Activated CD8-positive, alpha-beta T cell treated with anti-CD3 and anti-CD28 coated beads for 36 hours (primary cell): ENCODE measurements around the gene AEN. TPM values are rescaled to one million over a fixed set of nuclear protein-coding genes. Genes with fewer than 3 reads are reported as not detected.

ENCODE experiments used
- ATAC-seq: fragments of 200-7000 bp; cut with Tn5 transposase; one replicate; pipeline ENCODE4 v1.10.0; 2021; ENCODE audit warnings: mild to moderate bottlenecking, moderate library complexity
- CTCF ChIA-PET: fragments of 350-600 bp; sonication (Branson Sonifier 250); formaldehyde crosslinking; loops from one replicate; lab custom pipeline; 2021; ENCODE audit warnings: antibody characterized with exemption; lab: Charles Lee
- POLR2A ChIA-PET: fragments of 350-600 bp; sonication (Branson Sonifier 250); formaldehyde crosslinking; loops from one replicate; lab custom pipeline; 2021; ENCODE audit warnings: antibody characterized with exemption; lab: Charles Lee
- DNase-seq: peaks from one replicate; pipeline ENCODE4 v3.0.0-alpha.2; 2020
- H3K27ac Mint-ChIP-seq: one replicate; pipeline ENCODE4 v1.8.0; 2021; ENCODE audit warnings: mild to moderate bottlenecking, mixed read lengths
- H3K27me3 Mint-ChIP-seq: one replicate; pipeline ENCODE4 v1.8.0; 2021; ENCODE audit warnings: mixed read lengths
- H3K36me3 Mint-ChIP-seq: one replicate; pipeline ENCODE4 v1.8.0; 2021; ENCODE audit warnings: low read depth, mixed read lengths
- H3K4me1 Mint-ChIP-seq: one replicate; pipeline ENCODE4 v1.8.0; 2021; ENCODE audit warnings: low read depth, mixed read lengths
- H3K4me3 Mint-ChIP-seq: one replicate; pipeline ENCODE4 v1.8.0; 2021; ENCODE audit warnings: mild to moderate bottlenecking, moderate library complexity, mixed read lengths
- H3K9me3 Mint-ChIP-seq: one replicate; pipeline ENCODE4 v1.8.0; 2021; ENCODE audit warnings: mixed read lengths
- intact Hi-C: fragments of 100-400 bp; cut with micrococcal nuclease; formaldehyde crosslinking; loops from one replicate; pipeline ENCODE4 v1.10.0; 2022
- total RNA-seq, 2 experiments: library from RNA; stranded (reverse); gene quantifications; one replicate each; pipeline ENCODE4 v1.2.3, GENCODE V29; 2021
- TF ChIP-seq, protein P1 (sequence below): fragments of 200-600 bp; IDR thresholded peaks from one replicate; pipeline ENCODE4 v1.8.0; 2022; ENCODE audit warnings: antibody characterized with exemption, mild to moderate bottlenecking

The AEN gene
- total RNA-seq, 2 experiments from 2014 or later, result 55.2 to 58.4 TPM

DNA sequence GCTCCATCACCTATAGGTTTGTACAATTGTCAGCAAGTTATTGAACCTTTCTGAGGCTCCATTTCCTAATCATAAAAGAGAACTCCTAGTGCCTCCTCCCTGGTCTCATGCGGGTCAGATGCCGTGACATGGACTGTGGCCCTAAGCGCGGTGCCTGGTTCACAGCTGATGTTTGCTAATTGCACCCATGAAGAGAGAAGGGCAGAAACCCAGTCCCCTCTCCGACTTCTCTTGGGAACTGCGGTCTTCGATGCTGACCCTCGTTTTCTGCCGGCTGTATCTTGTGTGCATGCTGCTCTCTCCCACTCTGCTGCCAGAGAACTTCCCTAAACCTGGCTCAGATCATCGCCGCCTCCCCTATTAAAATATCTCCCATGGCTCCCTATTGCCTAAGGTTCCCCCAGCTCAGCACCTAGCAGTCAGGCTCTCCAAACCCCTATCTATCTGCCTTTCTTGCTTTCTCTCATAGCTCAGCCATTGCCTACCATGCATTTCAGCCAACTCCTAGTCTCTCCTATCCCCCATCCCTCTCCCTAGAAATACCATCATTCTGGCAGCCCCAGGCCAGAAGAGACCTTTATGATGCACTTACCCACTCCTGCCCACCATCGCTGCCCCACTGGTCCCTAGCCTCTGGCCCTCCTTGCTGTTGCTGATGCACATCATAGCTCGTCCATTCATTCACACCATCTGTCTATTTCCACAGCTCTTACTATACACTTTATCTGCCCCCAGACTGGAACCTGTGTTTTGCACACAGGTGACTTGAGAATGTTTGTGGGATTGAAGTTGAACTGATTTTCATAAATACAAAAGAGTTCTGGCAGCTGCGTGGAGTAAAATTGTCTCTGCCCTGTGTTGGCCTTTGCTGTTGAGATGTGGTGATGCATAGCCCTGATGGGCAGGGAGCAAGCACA lies 24.3 kb downstream of the AEN start:
- DNase-seq (peak; percentile 2), ATAC-seq (no peak)
- H3K4me1 Mint-ChIP-seq, result peaks cover 72% of the 10 kb centered on the region
- H3K27ac Mint-ChIP-seq, result peak overlapping the region; percentile 22
- no peaks in the 10 kb centered on the region for H3K9me3 Mint-ChIP-seq
- POLR2A ChIA-PET, result interaction anchor here (0.5 to 1.1 kb wide), 6 partner anchors 13 to 29 kb away, joined by 3 to 4 read pairs (median 3); no protein-coding TSS in a partner anchor
- H3K4me3 Mint-ChIP-seq, result no peak overlapping the region
- peaks cover 35% of the 10 kb centered on the region for H3K36me3 Mint-ChIP-seq
- CTCF ChIA-PET, result interaction anchor here (5.6 kb wide), 1 partner anchor 21 kb away, joined by 24 read pairs; no protein-coding TSS in a partner anchor
- intact Hi-C loops, result no loop called here
- TF ChIP-seq, protein P1, sequence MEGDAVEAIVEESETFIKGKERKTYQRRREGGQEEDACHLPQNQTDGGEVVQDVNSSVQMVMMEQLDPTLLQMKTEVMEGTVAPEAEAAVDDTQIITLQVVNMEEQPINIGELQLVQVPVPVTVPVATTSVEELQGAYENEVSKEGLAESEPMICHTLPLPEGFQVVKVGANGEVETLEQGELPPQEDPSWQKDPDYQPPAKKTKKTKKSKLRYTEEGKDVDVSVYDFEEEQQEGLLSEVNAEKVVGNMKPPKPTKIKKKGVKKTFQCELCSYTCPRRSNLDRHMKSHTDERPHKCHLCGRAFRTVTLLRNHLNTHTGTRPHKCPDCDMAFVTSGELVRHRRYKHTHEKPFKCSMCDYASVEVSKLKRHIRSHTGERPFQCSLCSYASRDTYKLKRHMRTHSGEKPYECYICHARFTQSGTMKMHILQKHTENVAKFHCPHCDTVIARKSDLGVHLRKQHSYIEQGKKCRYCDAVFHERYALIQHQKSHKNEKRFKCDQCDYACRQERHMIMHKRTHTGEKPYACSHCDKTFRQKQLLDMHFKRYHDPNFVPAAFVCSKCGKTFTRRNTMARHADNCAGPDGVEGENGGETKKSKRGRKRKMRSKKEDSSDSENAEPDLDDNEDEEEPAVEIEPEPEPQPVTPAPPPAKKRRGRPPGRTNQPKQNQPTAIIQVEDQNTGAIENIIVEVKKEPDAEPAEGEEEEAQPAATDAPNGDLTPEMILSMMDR, result no peak
- H3K27me3 Mint-ChIP-seq, result no peaks in the 10 kb centered on the region

DNA sequence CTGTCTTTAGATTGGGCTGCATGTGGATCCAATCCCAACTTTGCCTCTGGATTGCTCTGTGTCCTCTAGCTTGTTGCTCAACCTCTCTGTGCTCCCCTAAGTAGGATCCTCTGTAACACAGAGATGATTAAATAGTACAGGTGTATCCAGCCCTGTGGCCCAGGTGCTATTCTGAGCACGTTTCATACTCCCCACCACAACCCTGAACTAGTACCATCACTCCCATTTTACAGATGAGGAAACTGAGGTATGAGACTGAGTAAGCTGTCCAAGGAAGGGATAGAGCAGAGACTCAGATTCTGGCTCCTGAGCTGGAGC lies 24.9 kb downstream of the AEN start:
- intact Hi-C loops, result no loop called here
- H3K9me3 Mint-ChIP-seq, result no peaks in the 10 kb centered on the region
- no peaks in the 10 kb centered on the region for H3K27me3 Mint-ChIP-seq
- no peak overlapping the region for H3K4me3 Mint-ChIP-seq
- CTCF ChIA-PET, result interaction anchor here (5.6 kb wide), 1 partner anchor 22 kb away, joined by 24 read pairs; no protein-coding TSS in a partner anchor
- DNase-seq, result no peak
- H3K27ac Mint-ChIP-seq, result no peak overlapping the region
- H3K4me1 Mint-ChIP-seq, result peaks cover 73% of the 10 kb centered on the region
- TF ChIP-seq, protein P1, result no peak
- no peak for ATAC-seq
- peaks cover 34% of the 10 kb centered on the region for H3K36me3 Mint-ChIP-seq
- POLR2A ChIA-PET, result interaction anchor here (0.7 to 1.3 kb wide), 3 partner anchors 10 to 22 kb away, joined by 3 to 4 read pairs (median 3); no protein-coding TSS in a partner anchor

DNA sequence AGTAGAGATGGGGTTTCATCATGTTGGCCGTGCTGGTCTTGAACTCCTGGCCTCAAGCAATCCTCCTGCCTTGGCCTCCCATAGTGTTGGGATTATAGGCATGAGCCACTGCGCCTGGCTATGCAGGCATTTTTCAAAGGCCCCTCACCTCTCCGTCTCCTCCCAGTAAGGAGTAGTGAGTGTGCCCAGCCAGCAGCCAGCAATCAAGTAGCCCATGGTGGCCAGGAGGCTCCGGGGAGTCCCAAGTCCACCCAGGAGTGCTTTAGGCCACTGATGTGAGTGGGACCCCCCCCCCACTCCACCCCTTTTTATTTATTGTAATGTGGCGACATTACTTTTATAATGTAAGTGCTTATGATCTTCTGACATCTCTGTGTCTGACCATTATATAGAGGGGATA lies 25.8 kb downstream of the AEN start:
- H3K4me1 Mint-ChIP-seq, result peaks cover 79% of the 10 kb centered on the region
- ChIA-PET POLR2A (interaction anchor here (1.0 to 4.0 kb wide), 4 partner anchors 9 to 23 kb away, joined by 3 to 23 read pairs (median 3); partner anchors contain the start of gene ISG20), CTCF (interaction anchor here (1.2 to 5.6 kb wide), 3 partner anchors 9 to 23 kb away, joined by 3 to 24 read pairs (median 12); partner anchors contain the start of gene ISG20)
- no peaks in the 10 kb centered on the region for H3K27me3 Mint-ChIP-seq
- H3K36me3 Mint-ChIP-seq, result peaks cover 38% of the 10 kb centered on the region
- H3K9me3 Mint-ChIP-seq, result no peaks in the 10 kb centered on the region
- DNase-seq (peak; percentile 0), ATAC-seq (no peak)
- intact Hi-C loops, result no loop called here
- TF ChIP-seq, protein P1, result no peak
- H3K27ac Mint-ChIP-seq, result peak overlapping the region; percentile 60
- H3K4me3 Mint-ChIP-seq, result no peak overlapping the region

DNA sequence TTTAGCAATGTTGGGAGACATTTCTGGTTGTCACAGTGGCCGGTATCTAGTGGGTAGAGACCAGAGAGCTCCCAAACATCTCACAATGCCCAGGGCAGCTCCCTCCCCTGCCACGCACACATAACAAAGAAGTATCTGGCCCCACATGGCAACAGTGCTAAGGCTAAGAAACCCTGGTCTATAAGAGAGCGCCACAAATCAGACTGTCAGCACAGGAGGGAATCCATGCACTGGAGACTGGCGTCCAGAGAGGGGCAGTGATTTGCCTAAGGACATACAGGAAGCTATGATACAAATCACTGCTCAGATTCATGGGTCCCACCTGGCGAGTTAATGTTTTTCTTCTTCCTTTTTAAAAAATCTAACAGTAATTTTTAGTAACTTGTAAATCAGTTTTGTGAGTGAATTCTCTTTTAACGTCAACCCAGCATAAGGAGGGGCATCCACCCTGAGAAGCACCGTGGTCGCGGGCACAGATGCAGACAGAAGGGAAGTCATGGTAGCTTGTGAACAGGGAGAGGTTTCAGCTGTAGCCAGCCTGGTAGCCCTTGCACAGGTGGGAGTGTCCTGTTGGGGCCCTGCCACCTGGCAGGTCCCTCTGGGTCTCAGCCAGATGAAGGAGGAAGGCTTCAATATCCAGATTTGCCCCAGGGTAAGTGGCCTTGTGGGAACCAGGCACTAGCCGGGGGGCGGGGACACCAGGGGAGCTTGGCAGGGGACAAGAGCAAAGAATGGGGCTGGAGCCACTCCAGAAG lies 26.4 kb downstream of the AEN start:
- H3K4me3 Mint-ChIP-seq, result no peak overlapping the region
- intact Hi-C loops, result no loop called here
- ChIA-PET POLR2A (interaction anchor here (1.0 to 4.0 kb wide), 5 partner anchors 9 to 23 kb away, joined by 3 to 23 read pairs (median 3); partner anchors contain the start of gene ISG20), CTCF (interaction anchor here (1.0 to 5.6 kb wide), 4 partner anchors 9 to 26 kb away, joined by 3 to 24 read pairs (median 8); partner anchors contain the start of genes AEN and ISG20)
- H3K27ac Mint-ChIP-seq, result peak overlapping the region; percentile 60
- no peak for DNase-seq
- no peaks in the 10 kb centered on the region for H3K9me3 Mint-ChIP-seq
- H3K36me3 Mint-ChIP-seq, result peaks cover 32% of the 10 kb centered on the region
- H3K27me3 Mint-ChIP-seq, result no peaks in the 10 kb centered on the region
- H3K4me1 Mint-ChIP-seq, result peaks cover 75% of the 10 kb centered on the region
- ATAC-seq, result no peak
- TF ChIP-seq, protein P1, result no peak
